Myocyte (in vitro differentiated cells): Measurements from ENCODE around the gene TET2. TPM values are rescaled to one million over a fixed set of nuclear protein-coding genes. Genes with fewer than 3 reads are reported as not detected.

Experiments used
- DNase-seq: peaks from one replicate; pipeline ENCODE4 v3.0.0-alpha.2; 2012; ENCODE audit warnings: low read depth
- total RNA-seq: library from RNA; depleted of rRNA; stranded (reverse); fragments of >200 nt; gene quantifications from 2 replicates; pipeline ENCODE4 v1.2.3, GENCODE V29; 2014

TET2 gene
- total RNA-seq, 1 donor from 2014 or later: 18.6 TPM

- DNase-seq: no peak
These were observed 83.6 kb downstream of the TET2 start for GRCh38 chr4:105230287-105230686.

DNA sequence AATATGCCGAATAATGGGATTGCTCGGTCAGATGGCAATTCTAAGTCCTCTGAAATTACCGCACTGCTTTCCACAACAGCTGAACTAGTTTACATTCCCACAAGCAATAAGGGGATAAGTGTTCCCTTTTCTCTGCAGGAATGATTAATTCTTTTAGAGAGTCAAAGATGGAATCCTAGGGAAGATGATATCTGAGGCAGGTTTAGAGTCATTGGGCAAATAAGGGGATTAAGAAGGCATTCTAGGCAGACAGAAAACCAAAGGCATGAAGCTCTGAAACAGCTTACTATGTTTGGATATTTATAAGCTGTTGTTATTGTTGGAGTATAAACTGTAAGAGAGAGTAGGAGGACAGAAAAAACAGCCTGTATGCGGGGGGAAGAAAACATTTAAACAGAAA lies 85.7 kb downstream of the TET2 start:
- peak; percentile 33 for DNase-seq

DNA sequence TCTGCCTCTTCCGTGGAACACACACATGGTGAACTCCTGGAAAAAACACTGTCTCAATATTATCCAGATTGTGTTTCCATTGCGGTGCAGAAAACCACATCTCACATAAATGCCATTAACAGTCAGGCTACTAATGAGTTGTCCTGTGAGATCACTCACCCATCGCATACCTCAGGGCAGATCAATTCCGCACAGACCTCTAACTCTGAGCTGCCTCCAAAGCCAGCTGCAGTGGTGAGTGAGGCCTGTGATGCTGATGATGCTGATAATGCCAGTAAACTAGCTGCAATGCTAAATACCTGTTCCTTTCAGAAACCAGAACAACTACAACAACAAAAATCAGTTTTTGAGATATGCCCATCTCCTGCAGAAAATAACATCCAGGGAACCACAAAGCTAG lies 87.9 kb downstream of the TET2 start:
- no peak for DNase-seq

- no peak for DNase-seq
These were observed 89.7 kb downstream of the TET2 start for GRCh38 chr4:105236202-105236915.

DNA sequence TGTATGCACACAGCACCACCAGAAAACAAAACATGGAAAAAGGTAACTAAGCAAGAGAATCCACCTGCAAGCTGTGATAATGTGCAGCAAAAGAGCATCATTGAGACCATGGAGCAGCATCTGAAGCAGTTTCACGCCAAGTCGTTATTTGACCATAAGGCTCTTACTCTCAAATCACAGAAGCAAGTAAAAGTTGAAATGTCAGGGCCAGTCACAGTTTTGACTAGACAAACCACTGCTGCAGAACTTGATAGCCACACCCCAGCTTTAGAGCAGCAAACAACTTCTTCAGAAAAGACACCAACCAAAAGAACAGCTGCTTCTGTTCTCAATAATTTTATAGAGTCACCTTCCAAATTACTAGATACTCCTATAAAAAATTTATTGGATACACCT lies 90.2 kb downstream of the TET2 start:
- DNase-seq: no peak

GRCh38 chr4:105240037-105240436 lies 93.4 kb downstream of the TET2 start:
- no peak for DNase-seq

- no peak for DNase-seq
These were observed 94.8 kb downstream of the TET2 start for GRCh38 chr4:105241451-105241850.

DNA sequence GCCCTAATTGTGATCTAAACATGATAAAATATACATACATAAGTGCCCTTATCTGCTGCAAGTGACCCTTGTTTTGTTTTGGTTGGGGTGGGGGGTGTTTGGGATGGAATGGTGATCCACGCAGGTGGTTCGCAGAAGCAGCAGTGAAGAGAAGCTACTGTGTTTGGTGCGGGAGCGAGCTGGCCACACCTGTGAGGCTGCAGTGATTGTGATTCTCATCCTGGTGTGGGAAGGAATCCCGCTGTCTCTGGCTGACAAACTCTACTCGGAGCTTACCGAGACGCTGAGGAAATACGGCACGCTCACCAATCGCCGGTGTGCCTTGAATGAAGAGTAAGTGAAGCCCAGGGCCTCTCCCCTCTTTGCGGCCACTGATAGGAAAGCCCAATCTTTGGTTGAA lies 96.8 kb downstream of the TET2 start:
- DNase-seq: no peak

DNA sequence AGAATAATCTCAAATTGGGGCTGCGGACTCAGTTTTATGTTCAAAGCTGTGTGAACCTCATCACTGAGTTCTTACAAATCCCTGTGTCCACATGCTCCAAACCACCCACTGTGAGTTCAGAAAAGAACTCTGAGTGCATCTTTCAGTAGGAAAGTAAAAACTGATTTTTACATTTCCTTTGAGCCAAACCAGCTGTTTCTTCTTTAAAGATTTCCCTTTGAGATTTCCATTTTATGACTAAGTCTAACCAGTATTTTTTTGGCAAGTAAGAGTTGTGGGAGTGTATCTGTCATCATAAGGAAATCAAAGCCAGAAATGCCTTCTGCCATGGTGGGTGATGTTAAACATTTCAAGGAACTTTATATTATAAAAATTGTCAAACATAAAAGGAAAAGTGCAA lies 100.0 kb downstream of the TET2 start:
- peak; percentile 53 for DNase-seq

GRCh38 chr4:105248613-105249012 lies 101.9 kb downstream of the TET2 start:
- DNase-seq: no peak

GRCh38 chr4:105257817-105258495 lies 111.3 kb downstream of the TET2 start:
- no peak for DNase-seq

- no peak for DNase-seq
These were observed 119.0 kb downstream of the TET2 start for GRCh38 chr4:105265689-105266088.

DNA sequence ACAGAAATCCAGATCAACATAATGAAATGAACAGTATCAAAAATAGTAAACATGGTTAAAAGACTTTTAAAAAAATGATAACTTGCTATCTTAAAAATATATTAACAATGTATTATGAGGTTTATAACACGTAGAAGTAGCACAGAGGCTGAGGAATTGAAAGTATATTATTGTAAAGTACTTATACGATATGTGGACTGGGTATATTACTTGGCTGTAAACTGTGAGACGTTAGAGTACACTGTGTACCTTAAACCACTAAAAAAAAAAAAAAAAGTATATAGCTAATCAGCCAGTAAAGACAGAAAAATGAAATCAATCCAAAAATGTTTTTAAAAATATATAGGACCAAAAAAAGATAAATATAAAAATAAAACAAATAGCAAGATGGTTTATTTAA lies 120.6 kb downstream of the TET2 start:
- DNase-seq: no peak

GRCh38 chr4:105272002-105272401 lies 125.3 kb downstream of the TET2 start:
- DNase-seq: no peak

GRCh38 chr4:105273230-105273629 lies 126.6 kb downstream of the TET2 start:
- no peak for DNase-seq

DNA sequence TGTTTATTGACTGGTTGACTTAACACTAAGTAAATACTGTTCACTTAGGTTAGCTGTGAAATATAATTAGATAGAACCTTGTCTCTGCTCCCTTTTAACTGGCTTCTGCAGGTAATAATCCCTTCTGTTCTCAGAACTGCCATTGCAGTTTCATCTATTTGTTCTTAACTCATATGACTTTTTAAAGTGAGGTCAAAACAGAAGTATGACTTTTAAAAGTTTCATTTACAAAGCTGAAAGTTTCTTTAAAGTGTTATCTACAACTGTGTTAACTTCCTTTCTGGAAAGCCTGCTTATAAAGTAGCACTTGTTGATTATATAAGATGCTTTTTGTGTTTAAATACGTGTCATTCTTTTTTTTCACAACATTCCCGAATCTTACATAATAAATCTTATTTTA lies 127.4 kb downstream of the TET2 start:
- no peak for DNase-seq

DNA sequence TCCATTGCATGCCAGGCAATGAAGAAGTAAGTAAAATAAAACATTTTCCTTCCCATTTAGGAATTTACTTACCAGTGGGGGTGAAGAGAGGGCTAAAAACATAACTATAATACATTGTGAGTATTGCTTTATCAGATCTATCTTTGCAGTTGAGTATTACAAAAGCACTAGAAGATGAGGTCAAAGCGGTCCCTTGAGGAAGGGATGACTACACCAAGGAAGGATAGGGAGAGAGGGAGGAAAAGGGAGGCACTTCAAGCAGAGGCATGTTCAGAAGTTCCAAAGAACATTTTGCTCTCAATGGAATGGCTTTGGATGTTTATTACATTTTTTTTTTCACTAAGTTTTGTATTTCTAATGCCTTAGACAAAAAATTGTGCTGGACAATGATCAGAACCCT lies 127.8 kb downstream of the TET2 start:
- no peak for DNase-seq

GRCh38 chr4:105276361-105277104 lies 129.9 kb downstream of the TET2 start:
- DNase-seq: no peak

DNA sequence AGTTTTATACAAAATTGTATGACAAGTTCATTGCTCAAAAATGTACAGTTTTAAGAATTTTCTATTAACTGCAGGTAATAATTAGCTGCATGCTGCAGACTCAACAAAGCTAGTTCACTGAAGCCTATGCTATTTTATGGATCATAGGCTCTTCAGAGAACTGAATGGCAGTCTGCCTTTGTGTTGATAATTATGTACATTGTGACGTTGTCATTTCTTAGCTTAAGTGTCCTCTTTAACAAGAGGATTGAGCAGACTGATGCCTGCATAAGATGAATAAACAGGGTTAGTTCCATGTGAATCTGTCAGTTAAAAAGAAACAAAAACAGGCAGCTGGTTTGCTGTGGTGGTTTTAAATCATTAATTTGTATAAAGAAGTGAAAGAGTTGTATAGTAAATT lies 131.0 kb downstream of the TET2 start:
- no peak for DNase-seq

- DNase-seq: no peak
These were observed 132.6 kb downstream of the TET2 start for GRCh38 chr4:105279314-105279713.

- DNase-seq: peak; percentile 72
These were observed 133.9 kb downstream of the TET2 start for GRCh38 chr4:105280338-105281123.

DNA sequence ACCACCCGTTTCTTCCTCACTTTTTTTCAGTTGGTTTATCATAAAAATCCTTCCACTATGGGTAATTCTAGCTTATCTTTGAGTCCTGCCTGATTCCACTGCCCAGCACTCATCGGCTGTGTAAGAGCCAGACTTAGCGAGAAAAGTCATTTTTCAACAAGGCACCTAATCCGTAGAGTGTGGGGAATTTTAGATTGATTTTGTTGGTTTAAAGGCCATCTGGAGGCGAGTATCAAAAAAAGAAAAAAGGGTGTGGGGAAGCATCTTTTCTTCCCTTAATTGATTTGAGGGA lies 134.4 kb downstream of the TET2 start:
- no peak for DNase-seq
